GM21423 (cell line): Measurements from ENCODE around the gene CEP112.
"Not testable (repeated sequence)": the region's sequence is repeated elsewhere in the genome, so short reads cannot be mapped to it uniquely, and the experiment has no call there.

Experiments
- ATAC-seq: cut with Tn5 transposase; IDR thresholded peaks from one replicate; pipeline ENCODE4 v1.9.1; 2021; ENCODE audit warnings: mild to moderate bottlenecking, moderate library complexity; ENCODE audit not compliant: unreplicated experiment

The CEP112 gene

DNA sequence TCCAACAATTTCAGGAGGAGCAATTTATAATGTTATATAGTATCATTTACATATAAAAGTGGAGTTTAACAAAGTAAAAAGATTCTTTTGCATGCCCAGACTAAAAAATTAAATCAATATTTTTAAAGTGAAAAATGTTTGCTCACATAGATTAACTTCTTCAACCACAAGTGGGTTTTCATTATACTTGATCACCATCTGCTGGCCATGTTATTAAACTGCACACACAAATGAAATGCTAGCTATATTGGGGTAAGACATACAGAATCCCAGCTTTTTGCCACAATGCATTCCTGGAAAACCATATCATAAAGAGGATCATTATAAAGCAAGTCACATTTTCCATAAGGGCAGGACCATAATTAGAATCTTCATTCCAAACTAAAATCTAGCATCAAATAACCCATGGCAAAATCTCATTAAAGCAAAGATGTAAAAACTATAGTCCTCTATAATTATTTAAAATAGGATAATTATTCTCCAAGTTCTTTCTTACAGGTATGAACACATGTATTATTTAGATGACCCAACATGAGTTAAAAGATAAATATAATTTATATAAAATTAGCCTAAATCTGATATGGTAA lies 26.3 kb downstream of the CEP112 start:
- ATAC-seq, result no peak

DNA sequence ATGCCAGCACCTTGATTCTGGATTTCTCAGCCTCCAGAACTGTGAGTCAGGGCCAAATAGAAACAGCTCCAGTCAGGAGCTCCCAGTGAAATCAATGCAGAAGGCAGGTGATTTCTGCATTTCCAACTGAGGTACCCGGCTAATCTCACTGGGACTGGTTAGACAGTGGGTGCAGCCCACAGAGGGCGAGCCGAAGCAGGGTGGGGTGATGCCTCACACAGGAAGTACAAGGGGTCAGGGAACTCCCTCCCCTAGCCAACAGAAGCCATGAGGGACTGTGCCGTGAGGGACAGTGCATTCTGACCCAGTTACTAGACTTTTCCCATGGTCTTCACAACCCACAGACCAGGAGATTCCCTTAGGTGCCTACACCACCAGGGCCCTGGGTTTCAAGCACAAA lies 36.9 kb downstream of the CEP112 start:
- not testable (repeated sequence) for ATAC-seq

- ATAC-seq, result no peak
These were observed 39.2 kb downstream of the CEP112 start for GRCh38 chr17:66152756-66153155.

DNA sequence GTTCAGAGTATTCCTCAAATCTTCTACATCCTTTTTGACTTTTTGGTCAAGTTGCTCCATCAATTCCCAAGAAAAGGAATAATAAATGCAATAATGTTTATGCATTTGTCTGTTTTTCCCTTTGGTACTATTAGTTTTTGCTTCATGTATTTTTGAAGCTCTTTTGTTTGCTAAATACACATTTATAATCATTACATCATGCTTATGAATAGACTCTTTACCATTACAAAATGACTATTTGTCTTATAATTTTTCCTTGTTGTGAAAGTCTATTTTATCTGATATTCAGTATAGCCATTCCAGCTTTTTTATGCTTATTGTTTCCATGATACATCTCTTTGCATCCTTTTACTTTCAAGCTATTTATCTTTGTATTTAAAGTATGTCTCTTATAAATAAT lies 41.2 kb downstream of the CEP112 start:
- no peak for ATAC-seq

- ATAC-seq, result no peak
These were observed 42.4 kb downstream of the CEP112 start for GRCh38 chr17:66149562-66149961.

GRCh38 chr17:66146394-66146793 lies 45.5 kb downstream of the CEP112 start:
- no peak for ATAC-seq

DNA sequence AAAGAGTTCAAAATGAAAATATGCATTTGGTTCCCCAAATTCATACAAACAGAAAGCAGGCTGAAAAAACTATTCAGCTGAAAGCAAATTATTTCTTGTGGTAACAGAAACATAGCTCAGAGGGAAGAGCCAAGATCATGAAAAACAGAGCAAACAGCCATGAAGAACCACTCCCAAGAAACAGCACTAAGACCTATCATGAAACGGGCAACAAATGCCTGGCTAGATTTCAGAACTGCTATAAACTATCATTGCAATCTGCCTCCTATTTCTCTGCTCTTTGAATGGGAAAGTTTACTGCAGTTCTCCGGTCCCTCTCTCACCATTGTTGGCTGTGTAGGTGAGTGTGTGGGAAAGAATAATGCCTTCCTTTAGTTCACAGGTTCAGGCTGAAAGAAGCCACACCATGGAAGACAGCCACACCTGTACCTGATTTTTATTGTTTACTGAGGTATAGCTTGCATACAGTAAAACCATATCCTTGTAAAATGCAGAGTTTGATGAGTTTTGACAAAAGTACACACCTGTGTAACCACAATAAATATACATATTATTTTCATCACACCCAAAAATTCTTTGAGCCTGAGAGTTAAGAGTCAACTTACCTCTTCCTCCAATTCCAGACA lies 48.2 kb downstream of the CEP112 start:
- no peak for ATAC-seq

DNA sequence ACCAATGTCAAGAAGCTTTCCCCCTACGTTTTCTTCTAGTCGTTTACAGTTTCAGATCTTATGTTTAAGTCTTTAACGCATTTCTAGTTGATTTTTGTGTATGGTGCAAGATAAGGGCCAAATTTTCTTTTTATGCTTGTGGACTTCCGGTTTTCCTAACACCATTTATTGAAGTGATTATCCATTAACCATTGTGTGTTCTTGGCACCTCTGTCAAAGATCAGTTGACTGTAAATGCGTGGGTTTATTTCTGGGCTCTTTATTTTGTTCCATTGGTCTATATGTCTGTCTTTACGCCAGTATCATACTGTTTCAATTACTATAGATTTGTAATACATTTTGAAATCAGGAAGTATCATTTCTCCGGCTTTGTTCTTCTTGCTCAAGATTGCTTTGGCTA lies 49.5 kb downstream of the CEP112 start:
- ATAC-seq, result no peak

GRCh38 chr17:66138120-66138519 lies 53.8 kb downstream of the CEP112 start:
- ATAC-seq, result no peak

- no peak for ATAC-seq
These were observed 56.0 kb downstream of the CEP112 start for GRCh38 chr17:66135896-66136295.

GRCh38 chr17:66135219-66135618 lies 56.7 kb downstream of the CEP112 start:
- ATAC-seq, result no peak

DNA sequence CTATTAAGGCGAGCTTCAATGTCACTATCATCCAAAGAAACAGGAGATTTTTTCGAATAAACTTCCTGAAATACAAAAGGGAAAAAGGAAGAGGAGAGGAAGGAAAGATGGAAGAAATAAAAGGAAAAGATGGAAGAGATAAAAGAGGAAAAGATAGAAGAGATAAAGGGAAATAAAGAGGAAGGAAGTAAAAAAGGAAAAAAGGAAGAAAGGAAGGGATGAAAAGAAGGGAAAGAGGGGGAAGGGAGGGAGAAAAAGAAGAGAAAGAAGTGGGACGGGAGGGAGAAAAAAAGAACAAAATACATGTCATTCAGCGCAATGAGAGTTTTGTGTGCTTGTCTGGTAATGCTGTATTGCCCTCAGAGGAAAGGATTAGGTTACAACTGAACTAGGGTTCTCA lies 62.2 kb downstream of the CEP112 start:
- ATAC-seq, result no peak

DNA sequence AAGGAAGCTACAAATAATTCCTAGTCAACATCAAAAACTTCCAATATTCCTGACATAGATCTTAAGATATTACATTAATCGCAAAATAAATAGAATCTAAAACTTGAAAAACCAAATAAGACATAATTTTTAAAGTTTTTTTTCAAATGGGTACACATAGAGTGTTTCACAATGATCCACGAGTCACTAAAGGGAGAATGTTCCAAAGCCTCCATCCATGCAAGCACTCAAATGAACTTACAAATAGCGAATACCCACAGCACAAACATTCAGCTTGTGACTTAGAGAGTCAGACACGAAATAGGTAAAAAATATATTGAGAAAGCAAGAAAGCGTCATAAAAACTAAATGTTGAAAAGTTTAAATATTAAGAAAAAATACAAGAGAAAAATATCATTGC lies 65.7 kb downstream of the CEP112 start:
- no peak for ATAC-seq

- ATAC-seq, result no peak
These were observed 68.8 kb downstream of the CEP112 start for GRCh38 chr17:66123163-66123562.

DNA sequence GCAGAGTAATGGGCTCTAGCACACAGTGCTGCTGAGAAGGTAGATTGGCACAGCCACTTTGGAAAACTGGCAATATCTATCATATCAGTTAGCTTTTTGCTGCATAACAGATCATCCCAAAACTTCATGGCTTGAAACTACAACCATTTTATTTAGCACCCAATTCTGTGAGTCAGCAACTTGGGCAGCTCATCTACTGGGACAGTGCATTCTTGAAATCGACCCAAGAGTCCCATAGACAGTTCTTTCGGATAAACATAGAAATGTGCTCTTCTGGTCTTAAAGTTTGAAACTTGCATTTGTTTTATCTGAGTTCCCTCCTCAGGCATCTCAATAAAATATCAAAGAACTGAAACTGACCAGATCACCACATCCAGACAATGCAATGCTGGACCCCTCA lies 76.7 kb downstream of the CEP112 start:
- no peak for ATAC-seq

DNA sequence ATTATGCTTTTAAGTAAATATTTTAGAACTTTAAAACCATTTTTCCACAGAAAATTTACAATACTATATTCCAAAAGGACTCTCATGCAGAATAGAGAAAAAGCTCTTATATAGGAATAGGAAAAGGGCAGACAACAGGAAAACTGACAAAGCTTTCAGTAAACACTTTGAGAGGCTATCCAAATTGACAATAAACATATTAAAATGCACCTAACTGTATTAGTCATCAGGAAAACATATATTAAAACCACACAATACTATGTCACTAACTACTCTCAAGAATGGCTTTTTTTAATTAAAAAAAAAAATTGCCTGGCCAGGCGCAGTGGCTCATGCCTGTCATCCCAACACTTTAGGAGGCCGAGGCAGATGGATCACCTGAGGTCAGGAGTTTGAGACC lies 77.3 kb downstream of the CEP112 start:
- no peak for ATAC-seq

DNA sequence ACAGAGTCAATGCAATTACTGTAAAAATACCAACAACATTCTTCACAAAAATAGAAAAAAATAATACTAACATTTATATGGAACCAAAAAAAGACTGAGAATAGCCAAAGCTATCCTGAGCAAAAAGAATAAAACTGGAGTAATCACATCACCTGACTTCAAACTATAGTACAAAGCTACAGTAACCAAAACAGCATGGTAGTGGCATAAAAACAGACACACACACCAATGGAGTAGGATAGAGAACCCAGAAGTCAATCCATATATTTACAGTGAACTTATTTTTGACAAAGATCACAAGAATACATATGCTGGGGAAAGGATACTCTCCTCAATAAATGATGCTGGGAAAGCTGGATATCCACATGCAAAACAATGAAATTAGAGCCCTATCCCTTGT lies 84.2 kb downstream of the CEP112 start:
- no peak for ATAC-seq

GRCh38 chr17:66098040-66098439 lies 93.9 kb downstream of the CEP112 start:
- no peak for ATAC-seq

DNA sequence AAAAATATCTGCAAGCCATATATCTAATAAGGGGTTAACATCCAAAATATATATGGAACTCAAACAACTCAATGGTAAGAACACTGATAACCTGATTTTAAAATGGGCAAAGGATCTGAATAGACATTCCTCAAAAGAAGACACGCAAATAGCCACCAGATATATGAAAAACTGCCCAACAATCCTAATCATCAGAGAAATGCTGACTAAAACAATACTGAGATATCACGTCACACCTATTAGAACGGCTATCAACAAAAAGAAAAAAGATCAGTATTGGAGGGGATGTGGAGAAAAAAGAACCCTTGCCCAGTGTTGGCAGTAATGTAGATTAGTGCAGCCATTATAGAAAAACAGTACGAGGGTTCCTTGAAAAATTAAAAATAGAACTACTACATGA lies 97.2 kb downstream of the CEP112 start:
- no peak for ATAC-seq

- ATAC-seq, result no peak
These were observed 100.4 kb downstream of the CEP112 start for GRCh38 chr17:66091445-66092080.

- no peak for ATAC-seq
These were observed 102.2 kb downstream of the CEP112 start for GRCh38 chr17:66089764-66090163.

DNA sequence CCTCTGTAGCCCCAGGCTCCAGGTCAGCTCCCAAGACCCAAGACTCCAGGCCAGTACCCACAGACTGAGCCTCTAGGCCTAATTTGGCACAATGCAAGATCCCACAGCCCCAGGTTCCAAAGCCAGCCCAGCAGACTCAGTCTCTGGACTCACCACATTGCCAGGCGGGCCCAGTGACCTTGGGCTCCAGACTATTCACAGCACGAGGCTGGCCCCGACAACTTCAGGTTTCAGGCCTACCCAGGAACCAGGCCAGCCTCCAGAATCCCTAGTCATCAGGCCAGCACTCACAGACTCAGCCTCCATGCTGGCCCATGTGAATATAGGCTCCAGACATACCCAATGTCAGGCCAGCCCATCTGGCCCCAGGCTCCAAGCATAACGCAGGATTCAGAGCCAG lies 103.8 kb downstream of the CEP112 start:
- ATAC-seq, result no peak

GRCh38 chr17:66087073-66087472 lies 104.9 kb downstream of the CEP112 start:
- no peak for ATAC-seq
